SKM-1 (cell line): ENCODE results near the gene RRM2.

Experiments used
- DNase-seq: peaks from one replicate; lab custom pipeline; 2025; ENCODE audit not compliant: unreplicated experiment; lab: John Stamatoyannopoulos, UW

RRM2 gene

DNA sequence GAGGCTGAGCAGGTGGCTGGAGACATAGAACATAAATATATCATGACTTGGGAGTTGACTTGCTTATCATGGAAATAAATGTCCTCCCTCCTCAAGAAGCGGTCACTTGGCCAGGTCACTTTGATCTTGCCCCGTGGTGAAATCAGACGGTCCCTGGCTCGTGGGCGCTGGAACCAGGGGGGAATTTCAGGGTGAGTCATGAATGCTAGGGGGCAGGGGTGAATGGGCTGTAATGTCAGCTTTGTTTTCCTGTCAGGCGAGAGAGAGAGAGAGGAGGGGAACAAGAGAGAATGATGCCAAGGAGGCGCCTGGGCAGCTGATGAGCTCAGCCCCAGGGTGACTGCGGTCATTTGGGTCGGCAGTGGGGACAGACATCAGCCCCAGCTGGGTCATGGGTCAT lies 47.7 kb downstream of the RRM2 start:
- no peak for DNase-seq

DNA sequence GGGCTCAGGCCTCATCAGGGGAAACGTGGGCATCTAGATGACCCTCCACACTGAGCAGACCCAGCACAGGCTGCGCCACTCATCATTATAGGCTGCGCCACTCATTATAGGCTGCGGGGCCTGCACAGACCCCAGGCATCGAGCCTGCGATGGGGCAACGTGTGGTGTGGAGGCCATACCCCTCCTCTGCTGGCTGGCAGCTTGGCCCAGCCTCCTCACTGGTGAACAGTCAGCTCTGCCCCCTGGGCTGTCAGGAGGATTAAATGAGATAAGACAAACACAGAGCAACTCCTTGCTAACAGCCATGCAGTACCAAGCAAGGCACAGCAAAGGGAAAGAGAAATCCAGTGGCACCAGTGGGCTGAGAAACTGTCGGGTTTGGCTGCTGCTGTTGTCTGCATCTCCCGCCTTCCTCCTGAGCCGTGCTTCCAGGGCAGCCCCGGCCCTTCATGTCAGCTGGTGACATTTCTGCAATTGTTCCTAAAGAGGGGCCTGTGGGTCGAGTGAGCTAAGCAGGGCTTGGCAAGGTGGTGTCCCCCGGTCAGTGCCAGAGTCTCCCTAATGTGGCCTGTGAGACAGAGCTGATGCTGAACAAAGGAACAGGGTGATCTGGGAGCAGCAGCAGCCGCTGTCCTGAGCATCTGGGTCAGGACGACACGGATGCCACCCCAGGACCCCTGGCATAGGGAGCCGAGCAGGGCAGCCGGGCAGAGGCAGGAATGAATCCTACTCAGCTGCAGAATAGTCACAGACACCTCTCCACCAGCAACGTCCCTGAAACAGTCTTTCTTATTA lies 48.7 kb downstream of the RRM2 start:
- DNase-seq = no peak

DNA sequence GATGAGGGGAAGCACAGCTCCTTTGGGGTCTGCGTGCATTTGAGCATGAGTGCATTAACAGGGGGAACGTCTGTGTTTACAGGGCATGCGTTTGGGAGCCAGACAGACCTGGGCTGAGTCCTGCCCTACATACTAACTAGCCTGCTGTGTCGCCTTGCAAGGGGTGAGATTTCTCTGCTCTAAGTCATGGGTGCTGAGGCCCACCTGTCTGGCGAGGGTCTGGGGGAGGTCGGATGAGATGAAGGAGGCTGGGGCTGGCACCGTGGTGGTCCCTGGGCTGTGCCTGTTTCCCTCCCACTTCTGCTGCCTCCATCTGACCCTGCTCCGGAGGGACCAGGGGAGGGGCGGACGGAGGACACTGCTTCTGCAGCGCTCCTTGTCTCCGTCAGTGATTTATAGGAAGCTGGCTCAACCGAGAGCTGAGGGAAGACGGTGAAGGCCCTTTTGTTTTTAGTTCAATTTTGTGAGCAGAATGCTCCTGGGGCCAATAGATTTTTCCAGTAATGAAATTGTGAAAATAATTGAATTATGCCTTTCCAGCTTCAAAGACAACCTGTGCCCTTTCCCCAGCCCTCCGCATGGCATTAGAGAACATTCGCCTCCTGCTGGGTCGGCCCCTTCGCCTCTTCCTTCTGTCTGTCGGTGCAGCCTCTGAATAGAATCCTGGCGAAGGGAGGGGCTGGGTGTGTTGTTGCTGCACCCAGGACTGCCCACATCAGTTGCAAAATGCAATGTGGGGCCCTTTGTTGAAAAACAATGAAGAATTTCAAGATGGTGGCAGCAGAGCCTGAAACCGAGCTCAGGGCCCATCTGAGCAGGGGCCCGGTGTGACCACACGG lies 49.7 kb downstream of the RRM2 start:
- DNase-seq = no peak

DNA sequence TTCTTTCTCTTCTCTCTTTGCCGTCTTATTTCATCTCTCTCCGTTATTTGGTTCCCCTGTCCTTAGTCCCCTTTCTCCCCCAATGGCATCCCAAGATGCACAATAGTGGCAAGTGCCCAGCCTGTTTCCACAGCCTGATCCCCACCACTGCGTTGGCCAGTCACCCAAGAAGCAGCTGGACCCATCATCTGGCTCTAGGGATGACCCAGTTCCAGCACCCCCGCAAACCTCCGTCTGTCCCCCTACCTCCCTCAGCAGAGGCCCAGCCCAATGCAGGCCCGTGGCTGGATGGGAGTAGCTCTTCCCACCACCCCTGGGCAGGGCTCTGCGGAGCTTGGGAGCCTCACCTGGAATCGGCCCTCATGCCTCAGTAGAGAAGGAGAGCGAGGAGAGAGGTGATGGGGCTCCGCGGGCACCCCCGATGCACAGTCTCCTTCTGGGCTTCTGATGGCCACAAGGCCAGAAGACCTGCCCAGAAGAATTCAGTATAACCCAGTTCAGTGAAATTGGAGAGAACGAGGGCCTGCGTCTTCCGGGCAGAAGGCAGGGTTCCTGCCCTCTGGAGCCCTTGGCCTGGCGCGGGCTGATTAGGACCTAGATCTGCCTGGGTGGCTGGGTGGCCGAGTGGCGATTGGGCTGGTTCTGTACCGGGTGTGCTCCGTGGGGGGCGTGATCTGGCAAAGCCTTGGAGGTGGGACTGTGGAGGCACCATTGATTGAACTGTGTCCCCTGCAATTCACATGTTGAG lies 50.9 kb downstream of the RRM2 start:
- no peak for DNase-seq

DNA sequence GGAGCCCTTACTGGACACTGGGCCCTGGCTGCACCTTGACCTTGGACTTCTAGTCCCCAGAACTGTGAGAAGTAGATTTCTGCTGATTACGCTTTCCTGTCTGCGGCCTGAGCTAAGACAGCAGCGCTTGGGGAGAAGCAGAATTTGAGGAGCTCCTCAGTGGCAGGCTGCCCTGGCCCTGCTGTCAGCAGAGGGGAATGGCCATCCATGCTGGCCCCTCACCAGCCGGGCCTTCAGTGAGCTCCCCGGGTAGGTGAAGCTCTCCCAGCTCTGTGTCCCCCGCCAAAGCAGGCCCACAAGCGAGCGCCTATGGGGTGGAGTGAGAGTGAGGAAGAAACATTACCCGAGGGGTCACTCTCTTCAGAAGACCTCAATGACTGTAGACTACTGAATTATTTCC lies 51.6 kb downstream of the RRM2 start:
- no peak for DNase-seq

DNA sequence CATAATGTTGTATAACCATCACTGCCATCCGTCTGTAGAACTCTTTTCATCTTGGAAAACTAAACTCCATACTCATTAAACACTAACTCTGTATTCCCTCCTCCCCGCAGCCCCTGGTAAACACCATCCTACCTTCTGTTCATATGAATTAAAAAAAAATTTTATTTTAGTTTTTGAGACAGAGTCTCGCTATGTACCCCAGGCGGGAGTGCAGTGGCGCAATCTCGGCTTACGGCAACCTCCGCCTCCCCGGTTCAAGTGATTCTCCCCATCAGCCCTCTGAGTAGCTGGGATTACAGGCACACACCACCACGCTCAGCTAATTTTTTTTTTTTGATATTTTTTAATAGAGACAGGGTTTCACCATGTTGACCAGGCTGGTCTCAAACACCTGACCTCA lies 52.9 kb downstream of the RRM2 start:
- DNase-seq = no peak

DNA sequence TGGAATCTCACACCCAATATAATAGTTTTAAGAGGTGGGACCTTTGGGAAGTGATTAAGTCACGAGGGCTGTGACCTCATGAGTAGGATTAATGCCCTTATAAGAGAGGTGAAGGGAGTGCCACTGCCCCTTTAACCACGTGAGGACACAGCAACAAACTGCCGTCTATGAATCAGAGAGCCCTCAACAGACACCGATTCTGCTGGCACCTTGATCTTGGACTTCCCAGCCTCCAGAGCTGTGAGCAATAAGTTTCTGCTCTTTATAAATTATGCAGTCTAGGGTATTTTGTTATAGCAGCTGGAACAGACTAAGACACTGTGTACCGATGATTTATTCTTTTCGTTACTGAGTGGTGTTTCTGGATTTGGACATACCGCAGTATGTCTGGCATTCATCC lies 56.2 kb downstream of the RRM2 start:
- no peak for DNase-seq

DNA sequence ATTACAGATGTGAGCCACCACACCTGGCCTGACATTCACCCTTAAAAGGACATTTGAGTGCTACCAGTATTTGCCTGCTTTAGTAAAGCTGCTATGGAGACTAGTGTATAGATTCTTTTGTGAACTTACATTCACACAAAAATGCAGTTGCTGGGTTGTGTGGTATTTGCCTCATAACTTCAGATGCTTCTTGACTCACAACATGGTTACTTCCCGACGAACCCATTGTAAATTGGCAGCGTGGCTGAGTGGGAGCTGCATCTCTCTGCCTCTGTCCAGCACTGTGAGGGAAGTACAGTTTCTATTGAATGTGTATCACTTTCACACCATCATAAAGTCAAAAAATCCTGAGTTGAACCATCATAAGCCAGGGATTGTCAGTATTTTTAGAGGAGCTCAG lies 56.9 kb downstream of the RRM2 start:
- DNase-seq = no peak

DNA sequence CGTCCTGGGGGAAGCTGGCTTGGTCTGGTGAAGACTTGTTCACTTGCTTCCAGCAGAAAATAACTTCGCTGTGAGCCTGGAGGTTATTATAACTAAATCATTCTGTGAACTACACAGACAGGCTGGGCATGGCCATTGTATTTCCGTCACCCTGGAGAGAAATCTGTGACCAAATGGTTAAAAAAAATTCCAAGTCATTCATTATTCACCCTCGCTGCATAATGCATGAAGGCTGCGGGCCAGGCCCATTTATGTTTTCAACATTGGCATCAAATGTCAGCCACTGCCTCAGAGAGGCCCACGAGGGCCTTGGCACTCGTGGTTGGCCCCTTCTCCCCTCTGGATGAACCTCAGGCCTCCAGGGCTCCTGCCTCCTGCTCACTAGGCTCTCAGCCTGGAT lies 57.7 kb downstream of the RRM2 start:
- no peak for DNase-seq
